CD14-positive monocyte (primary cell): ENCODE data around the gene SLC4A7. TPM values are rescaled to one million over a fixed set of nuclear protein-coding genes. Genes with fewer than 3 reads are reported as not detected.

ENCODE experiments used
- DNase-seq, 3 donors: peaks; one replicate each; pipeline ENCODE4 v3.0.0-alpha.2; 2011 to 2022
- H2AFZ ChIP-seq: 2 replicates; pipeline ENCODE4 v1.6.0; 2012; ENCODE audit warnings: mild to moderate bottlenecking, low read depth, low read length, inconsistent platforms; ENCODE audit not compliant: insufficient read depth, poor library complexity, severe bottlenecking
- H3K27ac ChIP-seq, 2 donors: 1 replicate in 1 of 2; 2 replicates in 1 of 2; pipeline ENCODE4 v1.5.1; 2012 to 2013; ENCODE audit warnings: low read length in 2 of 2, control low read depth in 1 of 2, inconsistent platforms in 1 of 2, low read depth in 1 of 2, mild to moderate bottlenecking in 1 of 2
- H3K27me3 ChIP-seq, 2 donors: one replicate each; pipeline versions ENCODE4 v1.6.0 to v1.6.1; 2011 to 2013; ENCODE audit warnings: low read length in 2 of 2; ENCODE audit not compliant: control insufficient read depth in 2 of 2, insufficient read depth in 2 of 2
- H3K36me3 ChIP-seq, 2 donors: replicated peaks in 1 of 2; 1 replicate in 1 of 2; 2 replicates in 1 of 2; pipeline versions ENCODE4 v1.5.1 to v1.6.1; 2012 to 2013; ENCODE audit warnings: low read length in 2 of 2, control low read depth in 1 of 2, inconsistent platforms in 1 of 2, mild to moderate bottlenecking in 1 of 2; ENCODE audit not compliant: insufficient read depth in 2 of 2, control insufficient read depth in 1 of 2
- H3K4me1 ChIP-seq, 2 donors: 1 replicate in 1 of 2; 2 replicates in 1 of 2; pipeline versions ENCODE4 v1.5.1 to v1.6.1; 2012 to 2013; ENCODE audit warnings: low read length in 2 of 2, control low read depth in 1 of 2, inconsistent platforms in 1 of 2, mild to moderate bottlenecking in 1 of 2, moderate library complexity in 1 of 2; ENCODE audit not compliant: insufficient read depth in 2 of 2, control insufficient read depth in 1 of 2
- H3K4me2 ChIP-seq: replicated peaks from 2 replicates; pipeline ENCODE3; 2012; ENCODE audit warnings: low read length, moderate library complexity, mild to moderate bottlenecking; ENCODE audit not compliant: poor library complexity, severe bottlenecking; ENCODE audit errors: extremely low read depth
- H3K4me3 ChIP-seq, 3 experiments: fragments of 200-600 bp in 1 of 3; sonication (generic) in 1 of 3; replicated peaks in 1 of 3; 1 replicate in 2 of 3; 2 replicates in 1 of 3; pipeline ENCODE4 v1.5.1; 2011 to 2013; ENCODE audit warnings: low read length in 3 of 3, mild to moderate bottlenecking in 3 of 3, control low read depth in 2 of 3, low read depth in 2 of 3, inconsistent platforms in 1 of 3, moderate library complexity in 1 of 3
- H3K79me2 ChIP-seq: 2 replicates; pipeline ENCODE4 v1.6.0; 2012; ENCODE audit warnings: mild to moderate bottlenecking, control low read depth, inconsistent platforms, low read length, moderate library complexity; ENCODE audit not compliant: insufficient read depth
- H3K9ac ChIP-seq: 2 replicates; pipeline ENCODE4 v1.6.0; 2017; ENCODE audit warnings: low read length, mild to moderate bottlenecking; ENCODE audit not compliant: insufficient read depth, poor library complexity, severe bottlenecking
- H3K9me3 ChIP-seq, 2 donors: replicated peaks in 1 of 2; 1 replicate in 1 of 2; 2 replicates in 1 of 2; pipeline versions ENCODE4 v1.5.1 to v1.6.1; 2012 to 2013; ENCODE audit warnings: low read length in 2 of 2, control low read depth in 1 of 2; ENCODE audit not compliant: control insufficient read depth in 1 of 2, insufficient read depth in 1 of 2
- H4K20me1 ChIP-seq: 2 replicates; pipeline ENCODE4 v1.6.0; 2012; ENCODE audit warnings: mild to moderate bottlenecking, low read length, control low read depth, moderate library complexity; ENCODE audit not compliant: insufficient read depth
- H3K27ac Mint-ChIP-seq, 7 donors: one replicate each; pipeline ENCODE4 v1.8.0; 2020; ENCODE audit warnings: mild to moderate bottlenecking in 7 of 7, mixed read lengths in 7 of 7, moderate library complexity in 6 of 7, inconsistent platforms in 2 of 7
- H3K27me3 Mint-ChIP-seq, 3 donors: one replicate each; pipeline ENCODE4 v1.8.0; 2021 to 2022; ENCODE audit warnings: low read depth in 3 of 3, mild to moderate bottlenecking in 3 of 3, mixed read lengths in 3 of 3, moderate library complexity in 3 of 3, inconsistent platforms in 1 of 3
- H3K36me3 Mint-ChIP-seq, 2 donors: one replicate each; pipeline ENCODE4 v1.8.0; 2020; ENCODE audit warnings: mixed read lengths in 2 of 2, inconsistent platforms in 1 of 2, mild to moderate bottlenecking in 1 of 2
- H3K4me1 Mint-ChIP-seq: one replicate; pipeline ENCODE4 v1.8.0; 2020; ENCODE audit warnings: mild to moderate bottlenecking, mixed read lengths
- H3K4me3 Mint-ChIP-seq, 2 donors: one replicate each; pipeline ENCODE4 v1.8.0; 2020; ENCODE audit warnings: mild to moderate bottlenecking in 2 of 2, mixed read lengths in 2 of 2, moderate library complexity in 1 of 2
- H3K9me3 Mint-ChIP-seq, 7 donors: one replicate each; pipeline ENCODE4 v1.8.0; 2020 to 2022; ENCODE audit warnings: mixed read lengths in 7 of 7, mild to moderate bottlenecking in 6 of 7, moderate library complexity in 6 of 7, inconsistent platforms in 2 of 7
- CTCF ChIP-seq: fragments of 200-600 bp; IDR thresholded peaks from one replicate; pipeline ENCODE4 v1.8.0; 2022; ENCODE audit warnings: antibody characterized with exemption, mild to moderate bottlenecking
- WGBS: methylation state at CpG from one replicate; pipeline ENCODE4 v1.1.5; 2013; ENCODE audit warnings: missing lambda C conversion rate; ENCODE audit not compliant: insufficient coverage; 5-methylcytosine and 5-hydroxymethylcytosine counted together
- intact Hi-C, 2 donors: fragments of 100-400 bp; cut with micrococcal nuclease; formaldehyde crosslinking; loops; one replicate each; pipeline versions ENCODE4 v1.15.0 to v1.15.1; 2023
- polyA plus RNA-seq, 3 donors: library from polyadenylated mRNA; depleted of rRNA in 1 of 3; unstranded in 2 of 3; stranded (reverse) in 1 of 3; fragments of 300-500 nt in 2 of 3; fragments of >200 nt in 1 of 3; fragmentation: Illumina TruSeq in 2 of 3; gene quantifications; 1 replicate in 2 of 3; 2 replicates in 1 of 3; pipeline ENCODE4 v1.2.3, GENCODE V29; 2012 to 2021

The SLC4A7 gene
- polyA plus RNA-seq, 3 donors, result 5.4 to 7.6 (median 5.5) TPM

DNA sequence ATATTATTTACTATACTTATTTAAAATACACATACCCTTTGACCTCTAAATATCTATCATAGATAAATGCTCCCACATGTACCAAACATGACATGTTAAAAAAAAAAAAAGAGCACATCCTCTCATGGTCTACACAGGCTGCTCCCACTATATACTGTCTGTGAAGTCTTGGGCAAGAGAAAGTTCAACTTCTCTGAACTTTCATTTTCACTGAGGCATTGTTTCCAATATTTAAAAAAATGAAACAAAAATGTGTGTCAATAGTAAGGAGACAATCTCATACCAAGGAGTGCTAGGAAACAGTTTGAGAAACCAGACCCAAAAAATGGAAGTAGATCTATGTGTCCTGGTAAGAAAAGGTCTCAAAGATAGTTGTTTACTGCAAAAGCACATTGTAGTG is 29.3 kb downstream of the SLC4A7 start:
- Mint-ChIP-seq H3K27ac (peak overlapping the region in 4 of 7 donors; percentile 5 to 57 (median 29)), H3K4me1 (peaks cover 12% of the 10 kb centered on the region)
- DNase-seq, result peak in 1 of 3 donors; percentile 10

DNA sequence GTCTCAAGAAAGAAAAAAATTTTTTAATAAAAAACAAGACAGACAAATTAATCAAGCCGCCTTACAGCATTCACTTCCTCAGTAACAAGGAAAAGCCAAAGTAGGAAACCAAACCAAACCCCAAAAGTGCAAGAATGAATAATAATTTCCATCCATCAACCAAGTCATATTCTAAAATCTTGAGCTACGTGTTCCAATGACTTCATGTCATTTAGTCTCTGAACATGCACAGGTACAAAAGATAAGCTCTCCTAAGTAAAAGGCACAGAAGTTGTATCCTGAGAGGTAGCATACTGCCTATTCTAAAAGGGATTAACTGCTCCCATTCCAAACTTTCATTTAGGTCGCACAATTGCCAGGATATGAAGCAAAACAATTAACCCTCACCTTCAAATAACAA is 29.7 kb downstream of the SLC4A7 start:
- H3K27me3 Mint-ChIP-seq, result no peaks in the 10 kb centered on the region
- Histone ChIP-seq H3K4me2 (no peak overlapping the region), H3K9me3 (no peaks in the 10 kb centered on the region), H3K79me2 (peaks cover 29% of the 10 kb centered on the region), H3K4me3 (no peak overlapping the region), H3K27ac (no peak overlapping the region), H3K4me1 (peaks cover 0 to 7% of the 10 kb centered on the region in 2 donors), H2AFZ (no peak overlapping the region), H3K36me3 (no peaks in the 10 kb centered on the region), H3K9ac (no peak overlapping the region), H3K27me3 (no peaks in the 10 kb centered on the region), H4K20me1 (peaks cover 10% of the 10 kb centered on the region)
- TF ChIP-seq CTCF, result no peak
- DNase-seq, result no peak
- intact Hi-C loops, result no loop called here
- H3K36me3 Mint-ChIP-seq, result peaks cover 3 to 9% of the 10 kb centered on the region in 2 donors
- H3K9me3 Mint-ChIP-seq, result no peaks in the 10 kb centered on the region
- no CpG with 5 or more reads among the region's 3 CpGs for WGBS
- peaks cover 12% of the 10 kb centered on the region for H3K4me1 Mint-ChIP-seq
- no peak overlapping the region for H3K27ac Mint-ChIP-seq
- no peak overlapping the region for H3K4me3 Mint-ChIP-seq

More for the DNA sequence above, 29.3 kb downstream of the SLC4A7 start:
- no peak overlapping the region for H3K4me2 ChIP-seq
- no peak overlapping the region for H2AFZ ChIP-seq
- H3K9me3 Mint-ChIP-seq, result no peaks in the 10 kb centered on the region
- no peak overlapping the region for H3K4me3 ChIP-seq
- H3K36me3 Mint-ChIP-seq, result peaks cover 3 to 9% of the 10 kb centered on the region in 2 donors
- H4K20me1 ChIP-seq, result peaks cover 10% of the 10 kb centered on the region
- H3K27me3 Mint-ChIP-seq, result no peaks in the 10 kb centered on the region
- peaks cover 0 to 7% of the 10 kb centered on the region in 2 donors for H3K4me1 ChIP-seq
- H3K27me3 ChIP-seq, result no peaks in the 10 kb centered on the region
- peaks cover 29% of the 10 kb centered on the region for H3K79me2 ChIP-seq
- no peak for TF ChIP-seq CTCF
- intact Hi-C loops, result no loop called here
- peak overlapping the region in 1 of 2 donors; percentile 3 for H3K27ac ChIP-seq
- no peaks in the 10 kb centered on the region for H3K9me3 ChIP-seq
- no peak overlapping the region for H3K9ac ChIP-seq
- no peak overlapping the region for H3K4me3 Mint-ChIP-seq
- no peaks in the 10 kb centered on the region for H3K36me3 ChIP-seq
